ENCODE measurements around the gene ZFC3H1.

DNA sequence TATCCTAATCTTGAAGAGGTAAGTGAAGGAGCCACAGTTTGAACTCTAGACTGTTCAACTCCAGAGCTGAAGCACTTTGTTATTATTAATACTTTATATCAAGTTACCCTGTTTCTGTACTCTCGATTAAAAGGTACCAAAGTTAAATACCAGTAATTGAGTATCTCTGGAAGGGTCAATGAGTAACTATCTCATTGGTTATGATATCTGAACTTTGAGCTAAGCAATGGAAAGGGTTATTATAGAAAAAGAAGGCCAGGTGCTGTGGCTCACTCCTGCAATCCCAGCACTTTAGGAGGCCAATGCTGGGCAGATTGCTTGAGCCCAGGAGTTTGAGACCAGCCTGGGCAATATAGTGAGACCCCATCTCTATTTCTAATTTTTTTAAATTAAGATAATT, 32.1 kb upstream of the ZFC3H1 start:
- TF ChIP-seq SMC3 (IDR thresholded peaks at IDR 0.05; ENCODE audit: low read depth, low read length) (no peak), FOS (IDR thresholded peaks at IDR 0.05; ENCODE audit: low read depth, low read length) (no peak), CEBPB (IDR thresholded peaks at IDR 0.05; ENCODE audit: low read depth, low read length) (no peak), MAFK (IDR thresholded peaks at IDR 0.05; ENCODE audit: low read depth, low read length) (no peak), MXI1 (IDR thresholded peaks at IDR 0.05; ENCODE audit: borderline replicate concordance, low read depth, low read length) (no peak), POLR2A (IDR thresholded peaks at IDR 0.05; ENCODE audit: low read depth, low read length) (no peak), BHLHE40 (IDR thresholded peaks at IDR 0.05; ENCODE audit: low read depth, low read length) (no peak), RCOR1 (IDR thresholded peaks at IDR 0.05; ENCODE audit: insufficient replicate concordance, low read length) (no peak), RAD21 (IDR thresholded peaks at IDR 0.05; ENCODE audit: low read length) (no peak), RFX5 (IDR thresholded peaks at IDR 0.05; ENCODE audit: low read depth, low read length) (no peak)
- TF ChIP-seq, protein P1, sequence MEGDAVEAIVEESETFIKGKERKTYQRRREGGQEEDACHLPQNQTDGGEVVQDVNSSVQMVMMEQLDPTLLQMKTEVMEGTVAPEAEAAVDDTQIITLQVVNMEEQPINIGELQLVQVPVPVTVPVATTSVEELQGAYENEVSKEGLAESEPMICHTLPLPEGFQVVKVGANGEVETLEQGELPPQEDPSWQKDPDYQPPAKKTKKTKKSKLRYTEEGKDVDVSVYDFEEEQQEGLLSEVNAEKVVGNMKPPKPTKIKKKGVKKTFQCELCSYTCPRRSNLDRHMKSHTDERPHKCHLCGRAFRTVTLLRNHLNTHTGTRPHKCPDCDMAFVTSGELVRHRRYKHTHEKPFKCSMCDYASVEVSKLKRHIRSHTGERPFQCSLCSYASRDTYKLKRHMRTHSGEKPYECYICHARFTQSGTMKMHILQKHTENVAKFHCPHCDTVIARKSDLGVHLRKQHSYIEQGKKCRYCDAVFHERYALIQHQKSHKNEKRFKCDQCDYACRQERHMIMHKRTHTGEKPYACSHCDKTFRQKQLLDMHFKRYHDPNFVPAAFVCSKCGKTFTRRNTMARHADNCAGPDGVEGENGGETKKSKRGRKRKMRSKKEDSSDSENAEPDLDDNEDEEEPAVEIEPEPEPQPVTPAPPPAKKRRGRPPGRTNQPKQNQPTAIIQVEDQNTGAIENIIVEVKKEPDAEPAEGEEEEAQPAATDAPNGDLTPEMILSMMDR (conservative IDR thresholded peaks at IDR 0.05; ENCODE audit: low read depth, low read length): no peak
- TF ChIP-seq, protein P2, sequence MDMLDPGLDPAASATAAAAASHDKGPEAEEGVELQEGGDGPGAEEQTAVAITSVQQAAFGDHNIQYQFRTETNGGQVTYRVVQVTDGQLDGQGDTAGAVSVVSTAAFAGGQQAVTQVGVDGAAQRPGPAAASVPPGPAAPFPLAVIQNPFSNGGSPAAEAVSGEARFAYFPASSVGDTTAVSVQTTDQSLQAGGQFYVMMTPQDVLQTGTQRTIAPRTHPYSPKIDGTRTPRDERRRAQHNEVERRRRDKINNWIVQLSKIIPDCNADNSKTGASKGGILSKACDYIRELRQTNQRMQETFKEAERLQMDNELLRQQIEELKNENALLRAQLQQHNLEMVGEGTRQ (IDR thresholded peaks at IDR 0.05; ENCODE audit: low read depth, low read length): no peak
- TF ChIP-seq, protein P3, sequence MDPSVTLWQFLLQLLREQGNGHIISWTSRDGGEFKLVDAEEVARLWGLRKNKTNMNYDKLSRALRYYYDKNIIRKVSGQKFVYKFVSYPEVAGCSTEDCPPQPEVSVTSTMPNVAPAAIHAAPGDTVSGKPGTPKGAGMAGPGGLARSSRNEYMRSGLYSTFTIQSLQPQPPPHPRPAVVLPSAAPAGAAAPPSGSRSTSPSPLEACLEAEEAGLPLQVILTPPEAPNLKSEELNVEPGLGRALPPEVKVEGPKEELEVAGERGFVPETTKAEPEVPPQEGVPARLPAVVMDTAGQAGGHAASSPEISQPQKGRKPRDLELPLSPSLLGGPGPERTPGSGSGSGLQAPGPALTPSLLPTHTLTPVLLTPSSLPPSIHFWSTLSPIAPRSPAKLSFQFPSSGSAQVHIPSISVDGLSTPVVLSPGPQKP (IDR thresholded peaks at IDR 0.05; ENCODE audit: borderline replicate concordance, low read depth, low read length): no peak

Data from IMR-90 (cell line).